Nephron progenitor cell (in vitro differentiated cells): ENCODE results near the gene CD151.
A peak's percentile ranks its signal among the peaks of the same experiment; 100 is the strongest.

Source experiments
- DNase-seq: peaks from one replicate; pipeline ENCODE4 v3.0.0; 2021
- H3K27ac Mint-ChIP-seq: 2 replicates; pipeline ENCODE4 v1.8.0; 2021; ENCODE audit warnings: mild to moderate bottlenecking, moderate library complexity, mixed read lengths
- H3K27me3 Mint-ChIP-seq: 2 replicates; pipeline ENCODE4 v1.8.0; 2021; ENCODE audit warnings: mild to moderate bottlenecking, low read depth, mixed read lengths; ENCODE audit not compliant: poor library complexity
- H3K36me3 Mint-ChIP-seq: 2 replicates; pipeline ENCODE4 v1.8.0; 2021; ENCODE audit warnings: low read depth, mixed read lengths
- H3K4me1 Mint-ChIP-seq: 2 replicates; pipeline ENCODE4 v1.8.0; 2021; ENCODE audit warnings: mixed read lengths
- H3K4me3 Mint-ChIP-seq: 2 replicates; pipeline ENCODE4 v1.8.0; 2021; ENCODE audit warnings: mild to moderate bottlenecking, moderate library complexity, mixed read lengths
- H3K9me3 Mint-ChIP-seq: 2 replicates; pipeline ENCODE4 v1.8.0; 2021; ENCODE audit warnings: mild to moderate bottlenecking, moderate library complexity, mixed read lengths
- TF ChIP-seq, protein P1 (sequence below): fragments of 200-600 bp; sonication (generic); IDR thresholded peaks from 2 replicates; pipeline ENCODE4 v1.5.0; 2021; ENCODE audit warnings: antibody characterized with exemption

The CD151 gene

DNA sequence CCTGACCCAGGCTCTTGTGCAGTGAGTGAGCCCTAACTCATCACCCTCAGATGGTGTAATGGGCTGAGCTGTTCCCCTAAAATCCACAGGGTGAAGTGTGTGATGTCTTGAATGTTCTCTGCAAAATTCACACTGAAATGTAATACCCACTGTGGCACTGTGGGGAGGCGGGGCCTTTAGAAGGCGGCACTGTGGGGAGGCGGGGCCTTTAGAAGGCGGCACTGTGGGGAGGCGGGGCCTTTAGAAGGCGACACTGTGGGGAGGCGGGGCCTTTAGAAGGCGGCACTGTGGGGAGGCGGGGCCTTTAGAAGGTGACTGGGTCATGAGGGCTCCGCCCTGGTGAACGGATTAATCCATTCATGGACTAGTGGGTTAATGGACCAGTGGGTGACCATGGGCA, 44.8 kb downstream of the CD151 start:
- H3K9me3 Mint-ChIP-seq, result no peaks in the 10 kb centered on the region
- peak; percentile 43 for DNase-seq
- no peaks in the 10 kb centered on the region for H3K27me3 Mint-ChIP-seq
- TF ChIP-seq, protein P1, sequence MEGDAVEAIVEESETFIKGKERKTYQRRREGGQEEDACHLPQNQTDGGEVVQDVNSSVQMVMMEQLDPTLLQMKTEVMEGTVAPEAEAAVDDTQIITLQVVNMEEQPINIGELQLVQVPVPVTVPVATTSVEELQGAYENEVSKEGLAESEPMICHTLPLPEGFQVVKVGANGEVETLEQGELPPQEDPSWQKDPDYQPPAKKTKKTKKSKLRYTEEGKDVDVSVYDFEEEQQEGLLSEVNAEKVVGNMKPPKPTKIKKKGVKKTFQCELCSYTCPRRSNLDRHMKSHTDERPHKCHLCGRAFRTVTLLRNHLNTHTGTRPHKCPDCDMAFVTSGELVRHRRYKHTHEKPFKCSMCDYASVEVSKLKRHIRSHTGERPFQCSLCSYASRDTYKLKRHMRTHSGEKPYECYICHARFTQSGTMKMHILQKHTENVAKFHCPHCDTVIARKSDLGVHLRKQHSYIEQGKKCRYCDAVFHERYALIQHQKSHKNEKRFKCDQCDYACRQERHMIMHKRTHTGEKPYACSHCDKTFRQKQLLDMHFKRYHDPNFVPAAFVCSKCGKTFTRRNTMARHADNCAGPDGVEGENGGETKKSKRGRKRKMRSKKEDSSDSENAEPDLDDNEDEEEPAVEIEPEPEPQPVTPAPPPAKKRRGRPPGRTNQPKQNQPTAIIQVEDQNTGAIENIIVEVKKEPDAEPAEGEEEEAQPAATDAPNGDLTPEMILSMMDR, result no peak
- H3K4me3 Mint-ChIP-seq, result no peak overlapping the region
- H3K36me3 Mint-ChIP-seq, result peaks cover 59% of the 10 kb centered on the region
- H3K4me1 Mint-ChIP-seq, result peaks cover 16% of the 10 kb centered on the region
- no peak overlapping the region for H3K27ac Mint-ChIP-seq

DNA sequence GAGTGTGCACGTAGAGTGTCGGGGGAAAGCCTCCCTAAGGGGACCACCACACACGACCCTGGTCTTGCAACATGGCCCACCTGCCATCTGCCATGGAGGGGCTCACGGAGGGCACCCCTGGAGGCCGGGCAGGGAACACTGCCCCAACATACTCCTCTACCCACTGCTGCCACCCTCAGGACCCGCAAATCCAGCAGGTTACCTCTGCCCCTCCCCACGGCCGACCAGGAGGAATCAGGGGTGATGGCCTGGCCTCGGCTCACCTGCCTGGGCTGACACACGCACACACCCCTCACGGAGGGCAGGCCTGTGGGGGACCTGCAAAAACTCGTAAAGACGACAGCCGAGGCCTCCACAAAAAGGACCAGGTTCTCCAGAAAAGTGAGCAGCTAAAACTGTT, 47.7 kb downstream of the CD151 start:
- H3K4me3 Mint-ChIP-seq, result no peak overlapping the region
- H3K27ac Mint-ChIP-seq, result no peak overlapping the region
- H3K9me3 Mint-ChIP-seq, result no peaks in the 10 kb centered on the region
- H3K27me3 Mint-ChIP-seq, result no peaks in the 10 kb centered on the region
- peaks cover 50% of the 10 kb centered on the region for H3K36me3 Mint-ChIP-seq
- TF ChIP-seq, protein P1, result no peak
- no peak for DNase-seq
- H3K4me1 Mint-ChIP-seq, result peaks cover 18% of the 10 kb centered on the region

DNA sequence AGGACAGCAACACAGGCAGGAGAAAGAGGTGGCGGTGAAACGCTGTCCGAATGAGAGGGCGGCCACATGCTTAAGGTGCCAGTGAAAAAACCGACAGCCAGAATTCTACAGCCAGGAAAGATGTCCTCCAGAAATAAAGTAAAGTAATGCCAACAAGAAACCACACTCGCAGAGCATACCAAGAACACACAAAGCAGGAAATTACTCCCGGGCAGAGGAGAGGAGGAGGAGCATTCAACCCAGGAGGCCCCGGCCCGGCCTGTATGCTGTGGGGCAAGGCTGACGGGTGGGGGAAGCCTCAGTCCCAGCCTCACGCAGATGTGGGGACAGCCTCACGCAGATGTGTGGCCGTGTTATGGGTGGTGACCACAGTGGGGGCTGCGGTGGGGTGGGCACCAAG, 49.8 kb downstream of the CD151 start:
- TF ChIP-seq, protein P1, result no peak
- peaks cover 49% of the 10 kb centered on the region for H3K36me3 Mint-ChIP-seq
- DNase-seq, result no peak
- no peak overlapping the region for H3K4me3 Mint-ChIP-seq
- no peaks in the 10 kb centered on the region for H3K27me3 Mint-ChIP-seq
- peaks cover 17% of the 10 kb centered on the region for H3K4me1 Mint-ChIP-seq
- no peak overlapping the region for H3K27ac Mint-ChIP-seq
- no peaks in the 10 kb centered on the region for H3K9me3 Mint-ChIP-seq

DNA sequence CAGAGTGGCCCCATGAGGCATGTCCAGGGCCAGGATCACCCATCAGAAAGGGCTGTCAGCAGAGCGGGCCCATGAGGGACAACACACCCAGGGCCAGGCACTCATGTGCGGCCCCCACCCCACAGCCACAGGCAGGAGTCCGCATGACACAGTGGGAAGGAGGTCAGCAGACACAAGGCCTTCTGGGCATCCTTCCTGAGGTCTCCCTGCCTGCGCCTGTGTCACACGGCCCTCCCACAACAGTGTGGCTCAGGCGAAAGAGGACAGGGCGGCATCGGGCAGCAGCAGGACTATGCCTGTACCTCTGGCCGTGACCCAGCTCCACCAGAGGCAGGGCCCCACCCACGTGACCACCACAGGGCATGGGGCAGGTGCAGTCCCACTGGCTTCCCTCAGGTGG, 50.8 kb downstream of the CD151 start:
- no peak for DNase-seq
- Mint-ChIP-seq H3K9me3 (no peaks in the 10 kb centered on the region), H3K27ac (no peak overlapping the region), H3K36me3 (peaks cover 46% of the 10 kb centered on the region), H3K4me1 (peaks cover 13% of the 10 kb centered on the region), H3K27me3 (no peaks in the 10 kb centered on the region), H3K4me3 (no peak overlapping the region)
- TF ChIP-seq, protein P1, result no peak

DNA sequence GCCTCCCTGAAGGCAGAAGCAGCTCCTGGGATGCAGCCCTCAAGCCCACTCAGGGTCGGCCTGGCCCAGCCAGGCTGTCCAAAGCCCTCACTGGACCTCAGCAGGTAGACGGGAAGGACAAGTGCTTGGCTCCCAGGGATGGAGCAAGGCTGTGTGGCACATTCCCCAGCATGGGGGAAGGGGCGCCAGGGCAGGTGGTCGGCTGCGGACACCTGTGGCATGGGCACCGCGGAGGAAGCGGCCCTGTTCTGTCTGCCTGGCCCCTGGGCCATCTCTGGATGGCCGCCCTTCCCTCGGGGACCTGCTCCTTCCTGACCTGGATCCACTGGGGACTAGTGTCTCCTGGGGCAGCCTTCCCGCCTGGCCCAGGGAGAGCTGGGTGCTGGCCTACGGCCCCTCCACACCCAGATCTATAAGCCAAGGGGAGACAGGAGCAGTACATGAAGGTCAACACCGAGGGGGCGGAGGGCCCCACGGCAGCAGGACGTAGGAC, 51.9 kb downstream of the CD151 start:
- Mint-ChIP-seq H3K9me3 (no peaks in the 10 kb centered on the region), H3K4me3 (no peak overlapping the region), H3K36me3 (peaks cover 37% of the 10 kb centered on the region), H3K4me1 (peaks cover 13% of the 10 kb centered on the region), H3K27me3 (no peaks in the 10 kb centered on the region), H3K27ac (no peak overlapping the region)
- DNase-seq, result no peak
- TF ChIP-seq, protein P1, result no peak

DNA sequence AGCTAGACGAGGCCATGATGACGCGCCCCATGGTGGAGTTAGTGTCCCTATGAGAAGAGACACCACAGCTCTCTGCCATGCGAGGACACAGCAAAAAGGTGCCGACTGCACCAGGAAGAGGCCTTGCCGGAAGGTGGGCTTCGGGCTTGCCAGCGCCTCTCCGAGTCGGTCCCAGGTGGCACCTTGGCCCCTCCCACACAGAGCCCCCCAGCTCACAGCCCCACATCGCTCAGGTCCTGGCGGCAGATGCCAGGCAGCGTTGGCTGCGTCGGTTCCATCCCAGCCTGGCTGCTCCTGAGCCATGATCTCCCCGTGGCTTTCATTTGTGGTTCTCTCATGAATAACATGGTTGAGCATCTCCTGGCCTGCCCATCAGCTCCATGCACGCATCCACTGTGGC, 53.8 kb downstream of the CD151 start:
- peaks cover 15% of the 10 kb centered on the region for H3K4me1 Mint-ChIP-seq
- TF ChIP-seq, protein P1, result no peak
- DNase-seq, result no peak
- H3K36me3 Mint-ChIP-seq, result peaks cover 27% of the 10 kb centered on the region
- no peaks in the 10 kb centered on the region for H3K9me3 Mint-ChIP-seq
- H3K4me3 Mint-ChIP-seq, result no peak overlapping the region
- peak overlapping the region; percentile 78 for H3K27ac Mint-ChIP-seq
- H3K27me3 Mint-ChIP-seq, result no peaks in the 10 kb centered on the region
